DMS79 (cell line): Measurements from ENCODE around the gene DHRS7.
"Not testable (repeated sequence)": the region's sequence is repeated elsewhere in the genome, so short reads cannot be mapped to it uniquely, and the experiment has no call there.

Experiments used
- DNase-seq: peaks from one replicate; lab custom pipeline; 2025; lab: John Stamatoyannopoulos, UW

The DHRS7 gene

GRCh38 chr14:60134702-60135101 lies 30.5 kb downstream of the DHRS7 start:
- no peak for DNase-seq

GRCh38 chr14:60133487-60133886 lies 31.7 kb downstream of the DHRS7 start:
- DNase-seq: no peak

GRCh38 chr14:60125918-60126317 lies 39.3 kb downstream of the DHRS7 start:
- DNase-seq: no peak

GRCh38 chr14:60116181-60116580 lies 49.0 kb downstream of the DHRS7 start:
- DNase-seq: no peak

- no peak for DNase-seq
Observed at GRCh38 chr14:60114881-60115280, 50.3 kb downstream of the DHRS7 start.

- no peak for DNase-seq
Observed at GRCh38 chr14:60111732-60112131, 53.5 kb downstream of the DHRS7 start.

GRCh38 chr14:60107477-60107876 lies 57.7 kb downstream of the DHRS7 start:
- no peak for DNase-seq

- no peak for DNase-seq
Observed at GRCh38 chr14:60106339-60106738, 58.9 kb downstream of the DHRS7 start.

GRCh38 chr14:60102389-60102788 lies 62.8 kb downstream of the DHRS7 start:
- DNase-seq: no peak

GRCh38 chr14:60101786-60102185 lies 63.4 kb downstream of the DHRS7 start:
- DNase-seq: no peak

- not testable (repeated sequence) for DNase-seq
Observed at GRCh38 chr14:60099855-60100254, 65.3 kb downstream of the DHRS7 start.

GRCh38 chr14:60097974-60098373 lies 67.2 kb downstream of the DHRS7 start:
- no peak for DNase-seq

- no peak for DNase-seq
Observed at GRCh38 chr14:60095781-60096450, 69.3 kb downstream of the DHRS7 start.

GRCh38 chr14:60095231-60095630 lies 70.0 kb downstream of the DHRS7 start:
- DNase-seq: no peak

GRCh38 chr14:60094306-60094897 lies 70.8 kb downstream of the DHRS7 start:
- DNase-seq: no peak
